Measurements from ENCODE around the gene ARMH4.
A peak's percentile ranks its signal among the peaks of the same experiment; 100 is the strongest.

DNA sequence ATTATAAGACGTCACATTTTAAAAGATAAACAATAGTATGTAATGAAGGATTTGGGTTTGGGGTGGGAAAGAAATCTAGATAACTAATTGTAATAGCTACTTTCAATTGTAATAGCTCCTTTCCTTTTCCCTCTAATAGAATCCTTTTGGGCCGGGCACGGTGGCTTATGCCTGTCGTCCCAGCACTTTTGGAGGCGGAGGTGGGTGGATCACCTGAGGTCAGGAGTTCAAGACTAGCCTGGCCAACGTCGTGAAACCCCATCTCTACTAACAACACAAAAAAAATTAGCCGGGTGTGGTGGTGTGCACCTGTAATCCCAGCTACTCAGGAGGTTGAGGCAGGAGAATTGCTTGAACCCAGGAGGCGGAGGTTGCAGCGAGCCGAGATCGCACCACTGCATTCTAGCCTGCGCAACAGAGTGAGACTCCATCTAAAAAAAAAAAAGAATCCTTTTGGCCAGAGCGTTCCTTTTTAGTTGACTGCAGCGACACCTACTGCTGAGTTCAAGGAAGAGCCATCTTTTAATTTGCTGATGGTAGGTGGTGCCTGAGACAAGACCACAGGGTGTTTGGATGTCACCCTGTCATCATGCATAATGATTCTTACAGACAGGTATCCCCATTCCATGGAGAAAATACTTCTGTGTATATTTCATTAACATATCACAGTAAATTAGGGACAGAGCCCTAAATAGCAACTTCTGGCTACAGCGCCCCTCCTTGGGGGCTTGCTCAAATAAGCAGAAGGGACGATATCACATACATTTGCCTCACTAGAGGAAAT lies 79.5 kb downstream of the ARMH4 start:
- TF ChIP-seq CTCF (IDR thresholded peaks at IDR 0.05; ENCODE audit: borderline replicate concordance, extremely low read depth, low read length, poor library complexity, severe bottlenecking) (peak; percentile 80), EZH2 (IDR thresholded peaks at IDR 0.05; ENCODE audit: borderline replicate concordance, low read depth, low read length, severe bottlenecking) (no peak)

Data from DND-41 (cell line).